IMR-90 (cell line): ENCODE measurements around the gene BMP7. TPM values are rescaled to one million over a fixed set of nuclear protein-coding genes. Genes with fewer than 3 reads are reported as not detected.

Experiments used
- ATAC-seq: fragments of 200-7000 bp; cut with Tn5 transposase; 2 replicates; pipeline ENCODE4 v1.9.1; 2020; ENCODE audit warnings: low read depth, mild to moderate bottlenecking, moderate library complexity
- BruUV-seq: library from RNA; stranded (reverse); fragments of 400-500 nt; replicated peaks from 2 replicates; lab custom pipeline; 2021; lab: Mats Ljungman, UMichigan
- CTCF ChIA-PET: fragments of 300-600 bp; formaldehyde crosslinking; extraction: SDS; loops from one replicate; lab custom pipeline; 2021; ENCODE audit warnings: antibody characterized with exemption; lab: Yijun Ruan, JAX
- POLR2A ChIA-PET: fragments of 300-600 bp; sonication (Branson Sonifier 250); formaldehyde crosslinking; loops from one replicate; lab custom pipeline; 2022; ENCODE audit warnings: antibody characterized with exemption; ENCODE audit not compliant: unreplicated experiment; lab: Charles Lee
- DNase-seq: peaks from one replicate; pipeline ENCODE4 v3.0.0; 2013
- H2AFZ ChIP-seq: replicated peaks from 2 replicates; pipeline ENCODE3; 2013; ENCODE audit warnings: low read length, mild to moderate bottlenecking; ENCODE audit not compliant: poor library complexity
- H2AK5ac ChIP-seq: 2 replicates; pipeline ENCODE4 v1.6.1; 2013; ENCODE audit warnings: low read depth, low read length, inconsistent platforms
- H2AK9ac ChIP-seq: replicated peaks from 2 replicates; pipeline ENCODE3; 2013; ENCODE audit warnings: mild to moderate bottlenecking, low read depth, low read length, moderate library complexity; ENCODE audit not compliant: poor library complexity
- H2BK120ac ChIP-seq: 2 replicates; pipeline ENCODE4 v1.6.1; 2013; ENCODE audit warnings: low read depth, low read length, inconsistent platforms
- H2BK15ac ChIP-seq: 3 replicates; pipeline ENCODE4 v1.6.1; 2013; ENCODE audit warnings: low read depth, low read length, inconsistent platforms
- H2BK20ac ChIP-seq: 2 replicates; pipeline ENCODE4 v1.6.1; 2013; ENCODE audit warnings: low read depth, mild to moderate bottlenecking, inconsistent platforms, low read length, moderate library complexity
- H2BK5ac ChIP-seq: 2 replicates; pipeline ENCODE4 v1.6.1; 2013; ENCODE audit warnings: mild to moderate bottlenecking, low read depth, low read length, inconsistent platforms; ENCODE audit not compliant: poor library complexity, severe bottlenecking
- H3K14ac ChIP-seq: replicated peaks from 2 replicates; pipeline ENCODE4 v1.6.1; 2013; ENCODE audit warnings: low read depth, low read length, inconsistent platforms
- H3K18ac ChIP-seq: 2 replicates; pipeline ENCODE4 v1.6.1; 2013; ENCODE audit warnings: low read depth, low read length, control low read depth
- H3K23ac ChIP-seq: 2 replicates; pipeline ENCODE4 v1.6.1; 2013; ENCODE audit warnings: low read depth, low read length, inconsistent platforms
- H3K27ac ChIP-seq: 2 replicates; pipeline ENCODE4 v1.5.1; 2013; ENCODE audit warnings: mild to moderate bottlenecking, control low read depth, low read length; ENCODE audit not compliant: insufficient read depth
- H3K27me3 ChIP-seq: 2 replicates; pipeline ENCODE4 v1.6.1; 2013; ENCODE audit warnings: low read length; ENCODE audit not compliant: control insufficient read depth, insufficient read depth
- H3K36me3 ChIP-seq: 2 replicates; pipeline ENCODE4 v1.6.1; 2013; ENCODE audit warnings: low read length, mixed read lengths; ENCODE audit not compliant: control insufficient read depth, insufficient read depth
- H3K4ac ChIP-seq: 2 replicates; pipeline ENCODE4 v1.6.1; 2013; ENCODE audit warnings: low read depth, low read length, inconsistent platforms
- H3K4me1 ChIP-seq: 2 replicates; pipeline ENCODE4 v1.6.1; 2013; ENCODE audit warnings: low read length, mixed read lengths; ENCODE audit not compliant: control insufficient read depth, insufficient read depth
- H3K4me2 ChIP-seq: 2 replicates; pipeline ENCODE4 v1.6.1; 2013; ENCODE audit warnings: low read depth, mild to moderate bottlenecking, control low read depth, low read length, moderate library complexity
- H3K4me3 ChIP-seq: 2 replicates; pipeline ENCODE4 v1.5.1; 2013; ENCODE audit warnings: low read depth, mild to moderate bottlenecking, control low read depth, low read length, moderate library complexity; ENCODE audit not compliant: insufficient read depth
- H3K56ac ChIP-seq: 2 replicates; pipeline ENCODE4 v1.6.1; 2013; ENCODE audit warnings: low read length, inconsistent platforms; ENCODE audit not compliant: insufficient read depth; ENCODE audit errors: extremely low read depth
- H3K79me1 ChIP-seq, 2 experiments: 2 replicates each; pipeline ENCODE4 v1.6.1; 2013; ENCODE audit warnings: low read length in 2 of 2, inconsistent platforms in 1 of 2, low read depth in 1 of 2
- H3K9ac ChIP-seq: 2 replicates; pipeline ENCODE4 v1.6.1; 2013; ENCODE audit warnings: low read depth, low read length, control low read depth
- H3K9me1 ChIP-seq: 2 replicates; pipeline ENCODE4 v1.6.1; 2013; ENCODE audit warnings: low read length, inconsistent platforms; ENCODE audit not compliant: insufficient read depth
- H3K9me3 ChIP-seq: 2 replicates; pipeline ENCODE4 v1.6.1; 2013; ENCODE audit warnings: low read length; ENCODE audit not compliant: control insufficient read depth, insufficient read depth
- H4K20me1 ChIP-seq: 2 replicates; pipeline ENCODE4 v1.6.1; 2013; ENCODE audit warnings: low read length, inconsistent platforms; ENCODE audit not compliant: insufficient read depth
- H4K5ac ChIP-seq: 2 replicates; pipeline ENCODE4 v1.6.1; 2013; ENCODE audit warnings: mild to moderate bottlenecking, low read depth, low read length, control low read depth
- H4K8ac ChIP-seq, 2 experiments: 2 replicates each; pipeline ENCODE4 v1.6.1; 2013; ENCODE audit warnings: low read depth in 2 of 2, low read length in 2 of 2, control low read depth in 1 of 2, inconsistent platforms in 1 of 2
- H4K91ac ChIP-seq: 2 replicates; pipeline ENCODE4 v1.6.1; 2013; ENCODE audit warnings: low read depth, low read length, inconsistent platforms; ENCODE audit not compliant: insufficient read depth
- NFE2L2 ChIP-seq: fragments of 150-350 bp; IDR thresholded peaks from 2 replicates; pipeline ENCODE4 v1.6.1; 2016; ENCODE audit warnings: low read depth, mild to moderate bottlenecking, low read length
- SMC3 ChIP-seq: fragments of 150-350 bp; IDR thresholded peaks from 2 replicates; pipeline ENCODE4 v1.6.1; 2016; ENCODE audit warnings: low read depth, mild to moderate bottlenecking, antibody characterized with exemption, low read length, moderate library complexity
- WGBS, 2 experiments: methylation state at CpG; one replicate each; pipeline versions ENCODE4 v1.1.5 to v1.1.7; 2013; ENCODE audit warnings: missing lambda C conversion rate in 2 of 2; ENCODE audit not compliant: insufficient read length in 1 of 2; ENCODE audit errors: extremely low coverage in 2 of 2; 5-methylcytosine and 5-hydroxymethylcytosine counted together
- dilution Hi-C: fragments of 300-500 bp; cut with HindIII; formaldehyde crosslinking; loops from one replicate; pipeline ENCODE4 v1.14.3; 2018; ENCODE audit warnings: low sequenced_read_pairs; ENCODE audit not compliant: unreplicated experiment
- in situ Hi-C: fragments of 300-500 bp; cut with MboI; formaldehyde crosslinking; loops from 3 replicates; pipeline ENCODE4 v1.14.3; 2019; ENCODE audit warnings: low sequenced_read_pairs, inconsistent platforms, mixed read lengths
- intact Hi-C: fragments of 100-400 bp; cut with micrococcal nuclease; formaldehyde crosslinking; loops from 2 replicates; pipeline ENCODE4 v1.10.0; 2022
- polyA plus RNA-seq, 3 experiments: library from polyadenylated mRNA; depleted of rRNA; stranded (reverse); fragments of >200 nt; gene quantifications; 2 replicates each; pipeline ENCODE4 v1.2.3, GENCODE V29; 2012; ENCODE audit warnings: low replicate concordance in 1 of 3
- total RNA-seq: library from RNA; depleted of rRNA; stranded (reverse); fragments of >200 nt; gene quantifications from 2 replicates; pipeline ENCODE4 v1.2.3, GENCODE V29; 2012
- TF ChIP-seq, protein P1 (sequence below): conservative IDR thresholded peaks from 2 replicates; pipeline ENCODE4 v1.5.1; 2012; ENCODE audit warnings: mild to moderate bottlenecking, low read depth, low read length, improper control_type of control experiment

BMP7 gene
- total and polyA plus RNA-seq, 2 of the 4 experiments (the other 2 are of a cell fraction), result not detected

DNA sequence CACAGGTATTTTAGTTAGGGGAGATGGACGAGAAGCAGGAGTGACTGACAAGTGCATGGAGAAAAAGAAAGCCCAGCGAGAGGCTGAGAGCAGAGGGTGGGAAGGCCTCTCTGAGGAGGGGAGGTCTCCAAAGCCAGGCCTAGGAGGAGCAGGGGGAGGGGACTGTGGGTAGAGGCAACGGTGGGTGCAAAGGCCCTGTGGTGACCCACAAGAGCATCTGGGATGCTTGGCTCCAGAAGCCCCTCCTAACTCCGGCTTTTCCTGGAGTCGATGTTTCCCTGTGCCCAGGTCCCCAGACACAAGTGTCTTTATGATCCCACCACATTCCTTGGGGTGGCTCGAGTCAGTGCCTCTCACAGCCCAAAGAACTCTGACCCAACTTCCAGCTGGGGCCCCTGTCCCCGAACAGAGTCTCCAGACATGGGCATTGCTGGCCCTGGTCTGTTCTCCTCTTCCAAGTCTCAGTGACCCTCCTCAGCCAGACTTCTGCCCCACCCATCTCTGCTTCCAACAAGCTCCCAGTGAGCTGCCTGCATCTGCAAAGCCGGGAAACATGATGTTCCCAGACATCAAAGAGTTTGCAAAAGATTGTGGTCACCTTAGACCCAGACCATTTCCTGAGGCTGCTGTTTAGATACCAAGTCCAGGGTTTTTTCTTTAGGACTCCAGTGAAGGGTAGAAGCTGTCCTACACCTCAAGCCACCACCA is 11.1 kb upstream of the BMP7 start:
- H3K9ac ChIP-seq, result no peak overlapping the region
- H4K8ac ChIP-seq, result no peak overlapping the region
- WGBS, 2 experiments, result 73% methylated on average over 3 of the region's 8 CpGs; no CpG with 5 or more reads in 1 of the 2 experiments
- H3K9me1 ChIP-seq, result no peaks in the 10 kb centered on the region
- H3K4me3 ChIP-seq, result no peak overlapping the region
- no TSS peak for BruUV-seq
- no peak overlapping the region for H2BK5ac ChIP-seq
- no peak overlapping the region for H2AFZ ChIP-seq
- no peak overlapping the region for H4K91ac ChIP-seq
- in situ Hi-C loops, result no loop called here
- H3K27ac ChIP-seq, result no peak overlapping the region
- no peak overlapping the region for H2AK5ac ChIP-seq
- intact Hi-C loops, result no loop called here
- TF ChIP-seq NFE2L2, result no peak
- no peak for TF ChIP-seq SMC3
- TF ChIP-seq, protein P1, sequence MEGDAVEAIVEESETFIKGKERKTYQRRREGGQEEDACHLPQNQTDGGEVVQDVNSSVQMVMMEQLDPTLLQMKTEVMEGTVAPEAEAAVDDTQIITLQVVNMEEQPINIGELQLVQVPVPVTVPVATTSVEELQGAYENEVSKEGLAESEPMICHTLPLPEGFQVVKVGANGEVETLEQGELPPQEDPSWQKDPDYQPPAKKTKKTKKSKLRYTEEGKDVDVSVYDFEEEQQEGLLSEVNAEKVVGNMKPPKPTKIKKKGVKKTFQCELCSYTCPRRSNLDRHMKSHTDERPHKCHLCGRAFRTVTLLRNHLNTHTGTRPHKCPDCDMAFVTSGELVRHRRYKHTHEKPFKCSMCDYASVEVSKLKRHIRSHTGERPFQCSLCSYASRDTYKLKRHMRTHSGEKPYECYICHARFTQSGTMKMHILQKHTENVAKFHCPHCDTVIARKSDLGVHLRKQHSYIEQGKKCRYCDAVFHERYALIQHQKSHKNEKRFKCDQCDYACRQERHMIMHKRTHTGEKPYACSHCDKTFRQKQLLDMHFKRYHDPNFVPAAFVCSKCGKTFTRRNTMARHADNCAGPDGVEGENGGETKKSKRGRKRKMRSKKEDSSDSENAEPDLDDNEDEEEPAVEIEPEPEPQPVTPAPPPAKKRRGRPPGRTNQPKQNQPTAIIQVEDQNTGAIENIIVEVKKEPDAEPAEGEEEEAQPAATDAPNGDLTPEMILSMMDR, result no peak
- H3K36me3 ChIP-seq, result no peaks in the 10 kb centered on the region
- H3K56ac ChIP-seq, result no peak overlapping the region
- dilution Hi-C loops, result no loop called here
- no peaks in the 10 kb centered on the region for H3K79me1 ChIP-seq
- no peak overlapping the region for H2BK120ac ChIP-seq
- no peak overlapping the region for H3K4me2 ChIP-seq
- ATAC-seq, result no peak
- no peak overlapping the region for H3K18ac ChIP-seq
- H3K9me3 ChIP-seq, result no peaks in the 10 kb centered on the region
- no peak overlapping the region for H3K23ac ChIP-seq
- ChIA-PET CTCF (no interaction called here), POLR2A (no interaction called here)
- H4K20me1 ChIP-seq, result no peaks in the 10 kb centered on the region; the same call in 1 of the 2 replicates
- no peak overlapping the region for H2BK20ac ChIP-seq
- no peak overlapping the region for H3K14ac ChIP-seq
- no peaks in the 10 kb centered on the region for H3K4me1 ChIP-seq
- H2AK9ac ChIP-seq, result no peak overlapping the region
- no peak overlapping the region for H4K5ac ChIP-seq
- H3K27me3 ChIP-seq, result peaks cover 5% of the 10 kb centered on the region; the same call in 1 of the 2 replicates
- no peak overlapping the region for H2BK15ac ChIP-seq
- no peak overlapping the region for H3K4ac ChIP-seq
- no peak for DNase-seq
